ENCODE results near the gene SFRP2. TPM values are rescaled to one million over a fixed set of nuclear protein-coding genes. Genes with fewer than 3 reads are reported as not detected.
A peak's percentile ranks its signal among the peaks of the same experiment; 100 is the strongest.

Gene SFRP2
- total and polyA plus RNA-seq, 2 of the 4 experiments (the other 2 are of a cell fraction): not detected

- H4K20me1 ChIP-seq (ENCODE audit: insufficient read depth, low read length): no peaks in the 10 kb centered on the region
- no peaks in the 10 kb centered on the region for H3K9me3 ChIP-seq (ENCODE audit: control insufficient read depth, insufficient read depth, low read length)
- intact Hi-C loops (cut with micrococcal nuclease): no loop called here
- in situ Hi-C loops (cut with MboI; ENCODE audit: low sequenced_read_pairs): no loop called here
- BruUV-seq (replicated peaks): no TSS peak
- H3K23ac ChIP-seq (ENCODE audit: low read depth, low read length): no peak overlapping the region
- no peak overlapping the region for H3K4me3 ChIP-seq (ENCODE audit: insufficient read depth, low read depth, low read length)
- H3K9me1 ChIP-seq (ENCODE audit: insufficient read depth, low read length): no peaks in the 10 kb centered on the region
- no peak overlapping the region for H3K4me2 ChIP-seq (ENCODE audit: low read depth, low read length)
- H2BK120ac ChIP-seq (ENCODE audit: low read depth, low read length): no peak overlapping the region
- dilution Hi-C loops (cut with HindIII; ENCODE audit: low sequenced_read_pairs, unreplicated experiment): no loop called here
- H2BK20ac ChIP-seq (ENCODE audit: low read depth, low read length): no peak overlapping the region
- H2AK5ac ChIP-seq (ENCODE audit: low read depth, low read length): no peak overlapping the region
- no peak overlapping the region for H4K5ac ChIP-seq (ENCODE audit: low read depth, low read length)
- ChIA-PET CTCF (no interaction called here), POLR2A (ENCODE audit: unreplicated experiment) (no interaction called here)
- TF ChIP-seq CEBPB (IDR thresholded peaks at IDR 0.05; ENCODE audit: low read depth, low read length) (no peak), MAFK (IDR thresholded peaks at IDR 0.05; ENCODE audit: low read depth, low read length) (peak; percentile 50; the same call in 1 of the 2 replicates)
- no peak for DNase-seq
- H4K91ac ChIP-seq (ENCODE audit: insufficient read depth, low read depth, low read length): no peak overlapping the region
- no peak for ATAC-seq (ENCODE audit: low read depth)
- no peak overlapping the region for H3K56ac ChIP-seq (ENCODE audit: extremely low read depth, insufficient read depth, low read length)
- no peak overlapping the region for H3K9ac ChIP-seq (ENCODE audit: low read depth, low read length)
- H2AFZ ChIP-seq (replicated peaks; ENCODE audit: low read length, poor library complexity): no peak overlapping the region
- no peaks in the 10 kb centered on the region for H3K4me1 ChIP-seq (ENCODE audit: control insufficient read depth, insufficient read depth, low read length)
- no peak overlapping the region for H2BK5ac ChIP-seq (ENCODE audit: low read depth, low read length, poor library complexity, severe bottlenecking)
- H3K79me1 ChIP-seq (ENCODE audit: low read depth in 1 of 2, low read length in 2 of 2): no peaks in the 10 kb centered on the region
- no peak overlapping the region for H3K27ac ChIP-seq (ENCODE audit: insufficient read depth, low read length)
- H3K36me3 ChIP-seq (ENCODE audit: control insufficient read depth, insufficient read depth, low read length): no peaks in the 10 kb centered on the region
- no peak overlapping the region for H3K14ac ChIP-seq (replicated peaks; ENCODE audit: low read depth, low read length)
- H3K27me3 ChIP-seq (ENCODE audit: control insufficient read depth, insufficient read depth, low read length): no peaks in the 10 kb centered on the region
- no peak overlapping the region for H2AK9ac ChIP-seq (replicated peaks; ENCODE audit: low read depth, low read length, poor library complexity)
- no CpG with 5 or more reads among the region's 1 CpG for WGBS, 2 experiments (ENCODE audit: extremely low coverage in 2 of 2, insufficient read length in 1 of 2)
- no peak overlapping the region for H4K8ac ChIP-seq (ENCODE audit: low read depth in 2 of 2, low read length in 2 of 2)
- no peak overlapping the region for H3K4ac ChIP-seq (ENCODE audit: low read depth, low read length)
- H2BK15ac ChIP-seq (ENCODE audit: low read depth, low read length): no peak overlapping the region
- no peak overlapping the region for H3K18ac ChIP-seq (ENCODE audit: low read depth, low read length)
Measured at GRCh38 chr4:153831245-153831644, 42.4 kb upstream of the SFRP2 start.
